Tibial nerve (tissue), 4 donors: ENCODE results near the gene RNU1-2.
"Not testable (repeated sequence)": the region's sequence is repeated elsewhere in the genome, so short reads cannot be mapped to it uniquely, and the experiment has no call there.

Experiments used
- CTCF ChIP-seq, 5 experiments: fragments of 200-600 bp in 3 of 5; fragments of 450-650 bp in 2 of 5; sonication (generic) in 3 of 5; IDR thresholded peaks; one replicate each; pipeline ENCODE4 v1.5.1; 2016 to 2019; ENCODE audit warnings: antibody characterized with exemption in 5 of 5, mild to moderate bottlenecking in 3 of 5, moderate library complexity in 2 of 5
- EP300 ChIP-seq, 2 donors: sonication (generic); formaldehyde crosslinking; IDR thresholded peaks; one replicate each; pipeline ENCODE4 v1.6.1; 2017; ENCODE audit warnings: antibody characterized with exemption in 2 of 2, mild to moderate bottlenecking in 1 of 2
- POLR2A ChIP-seq, 2 donors: fragments of 450-650 bp; IDR thresholded peaks; one replicate each; pipeline ENCODE4 v1.6.1; 2017; ENCODE audit warnings: antibody characterized with exemption in 2 of 2, mild to moderate bottlenecking in 2 of 2, moderate library complexity in 2 of 2

- not testable (repeated sequence) for TF ChIP-seq CTCF, POLR2A, EP300 (IDR thresholded peaks at IDR 0.05)
Measured at GRCh38 chr1:16896316-16897055, 706 bp downstream of the RNU1-2 start.
